ENCODE measurements around the gene SPRED2. TPM values are rescaled to one million over a fixed set of nuclear protein-coding genes. Genes with fewer than 3 reads are reported as not detected.
A peak's percentile ranks its signal among the peaks of the same experiment; 100 is the strongest.

The SPRED2 gene
- total and polyA plus RNA-seq, 8 donors: 31.5 to 47.1 (median 40.4) TPM

DNA sequence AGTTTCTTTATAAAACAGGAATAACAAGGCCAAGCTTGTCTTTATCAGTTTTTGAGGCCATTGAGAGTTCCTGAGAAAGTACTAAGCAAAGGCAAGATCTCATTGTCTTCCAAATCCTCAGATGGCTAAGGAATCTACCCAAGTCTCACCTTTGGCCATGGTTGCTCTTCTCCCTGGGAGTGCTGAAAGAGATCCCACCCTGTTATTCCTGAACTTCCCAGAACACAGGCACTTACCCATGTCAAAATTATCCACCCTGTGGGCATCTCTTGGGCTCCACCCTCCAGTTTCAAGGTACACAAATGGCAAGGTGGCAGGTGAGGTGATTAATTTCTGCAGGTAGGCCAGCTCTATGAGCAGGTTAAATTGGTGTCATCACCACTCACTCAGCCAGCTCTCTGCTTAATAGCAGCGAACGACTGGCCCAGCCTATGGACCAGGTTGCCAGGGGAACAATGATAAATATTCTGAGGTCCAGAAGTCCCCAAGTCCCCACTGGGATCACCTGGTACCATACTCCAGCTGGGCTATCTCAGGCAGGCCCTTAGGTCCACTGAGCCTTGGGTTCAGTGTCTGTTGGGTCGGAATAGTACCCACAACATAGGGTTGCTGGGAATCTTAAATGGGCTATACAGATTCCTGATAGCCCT lies 2.3 kb upstream of the SPRED2 start:
- ATAC-seq (no peak), DNase-seq (no peak)
- no peaks in the 10 kb centered on the region for H3K27me3 ChIP-seq
- H3K27ac ChIP-seq: peak overlapping the region in 1 of 2 donors; percentile 98
- TF ChIP-seq CTCF (IDR thresholded peaks at IDR 0.05): no peak
- H3K9me3 ChIP-seq: no peaks in the 10 kb centered on the region
- H3K4me3 ChIP-seq: peak overlapping the region in 1 of 2 donors; percentile 60
- H3K36me3 ChIP-seq: no peaks in the 10 kb centered on the region
- H3K4me1 ChIP-seq: peaks cover 19 to 42% of the 10 kb centered on the region in 2 donors
- intact Hi-C loops (cut with DNase I): loop anchor here in 1 of 2 donors (10.0 kb wide), 1 partner anchor 160 kb away; no protein-coding TSS in a partner anchor

DNA sequence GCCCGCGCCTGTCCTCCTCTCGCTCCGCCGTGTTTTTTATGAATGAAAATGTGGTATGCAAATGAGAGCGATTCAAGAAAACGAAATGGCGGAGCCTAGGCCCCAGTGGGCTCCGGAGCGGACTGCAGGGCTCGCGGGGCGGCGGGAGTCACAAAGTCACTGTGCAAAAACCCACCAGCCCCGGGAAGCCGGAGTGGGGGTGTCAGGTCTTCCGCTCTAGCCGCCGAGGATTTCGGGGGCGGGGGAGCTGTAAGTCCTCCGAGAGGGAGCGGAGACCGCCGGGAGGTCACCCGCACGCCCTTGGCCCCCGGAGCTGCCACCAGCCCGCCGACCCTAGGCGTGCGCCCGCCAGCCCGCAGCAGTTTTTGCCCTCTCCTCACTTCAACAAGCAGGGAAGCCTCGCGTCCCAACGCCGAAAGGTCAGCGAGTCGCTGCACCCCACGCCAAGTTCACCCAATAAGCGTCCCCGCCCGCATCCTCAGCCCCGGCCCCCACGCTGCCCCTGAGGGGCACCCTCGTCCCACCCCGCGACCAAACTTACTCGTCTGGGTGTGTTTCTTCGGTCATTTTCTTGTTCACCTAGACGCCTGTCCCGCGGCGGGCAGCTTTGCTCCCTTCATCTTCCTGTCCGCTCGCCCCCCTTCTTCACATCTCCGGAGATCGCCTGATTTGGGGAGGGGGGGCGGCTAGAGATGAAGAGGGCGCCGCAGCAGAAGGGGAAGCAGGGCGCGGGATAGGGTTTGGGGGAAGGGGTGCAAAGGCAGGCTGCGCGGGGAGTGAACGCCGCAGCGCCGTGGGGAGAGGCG lies 775 bp downstream of the SPRED2 start:
- Histone ChIP-seq H3K4me1 (peaks cover 11 to 37% of the 10 kb centered on the region in 2 donors), H3K4me3 (peak overlapping the region; percentile 72 to 95), H3K9me3 (no peaks in the 10 kb centered on the region), H3K27me3 (no peaks in the 10 kb centered on the region), H3K27ac (peak overlapping the region; percentile 85 to 86), H3K36me3 (no peaks in the 10 kb centered on the region)
- intact Hi-C loops (cut with DNase I): loop anchor here in 1 of 2 donors (10.0 kb wide), 1 partner anchor 157 kb away; no protein-coding TSS in a partner anchor
- DNase-seq (peak; percentile 52 to 87 (median 59)), ATAC-seq (peak; percentile 1)
- no peak for TF ChIP-seq CTCF (IDR thresholded peaks at IDR 0.05)

DNA sequence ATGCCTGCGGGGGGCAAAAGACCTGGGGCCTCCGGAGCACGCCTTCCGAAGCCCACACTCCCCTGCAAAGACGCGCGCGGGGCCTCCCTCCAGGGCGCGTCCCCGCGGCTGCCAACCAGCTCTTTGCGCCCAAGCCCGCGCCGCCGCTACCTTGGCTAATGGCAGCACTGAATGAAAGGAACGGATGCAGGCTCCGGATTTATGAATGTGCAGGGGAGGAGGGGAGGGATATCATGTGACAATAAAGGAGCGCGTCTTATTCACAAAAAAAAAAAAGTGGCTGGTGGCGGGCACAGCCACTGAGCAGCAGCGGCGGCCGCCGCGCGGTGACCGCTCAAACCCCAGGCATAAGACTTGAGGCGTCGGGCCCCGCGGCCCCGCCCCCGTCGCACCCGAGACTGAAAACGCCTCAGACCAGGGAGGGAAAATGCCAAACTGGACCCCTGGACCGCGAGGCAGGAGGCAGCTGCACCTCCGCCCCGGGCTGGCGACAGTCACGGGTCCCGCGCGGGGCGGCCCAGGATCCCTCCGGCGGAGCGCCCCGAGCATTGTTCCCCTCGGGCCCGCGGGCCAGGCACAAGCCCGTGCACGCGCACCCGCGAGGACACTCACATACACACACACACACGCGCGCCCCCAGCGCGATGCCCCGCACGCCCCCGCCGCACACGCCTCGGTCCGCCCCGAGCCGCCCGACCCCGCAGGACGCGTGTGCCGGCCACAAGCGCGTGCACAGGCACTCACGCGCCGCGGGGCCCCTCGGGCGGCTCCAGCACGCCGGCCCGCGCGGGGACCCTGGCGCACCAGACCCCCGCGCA lies 1.6 kb downstream of the SPRED2 start:
- H3K36me3 ChIP-seq: no peaks in the 10 kb centered on the region
- peak; percentile 19 for ATAC-seq
- no peaks in the 10 kb centered on the region for H3K27me3 ChIP-seq
- peak overlapping the region; percentile 85 to 86 for H3K27ac ChIP-seq
- DNase-seq: peak; percentile 60 to 91 (median 67)
- intact Hi-C loops (cut with DNase I): loop anchor here in 1 of 2 donors (10.0 kb wide), 1 partner anchor 156 kb away; no protein-coding TSS in a partner anchor
- no peaks in the 10 kb centered on the region for H3K9me3 ChIP-seq
- peaks cover 11 to 34% of the 10 kb centered on the region in 2 donors for H3K4me1 ChIP-seq
- no peak for TF ChIP-seq CTCF (IDR thresholded peaks at IDR 0.05)
- peak overlapping the region; percentile 72 to 95 for H3K4me3 ChIP-seq

DNA sequence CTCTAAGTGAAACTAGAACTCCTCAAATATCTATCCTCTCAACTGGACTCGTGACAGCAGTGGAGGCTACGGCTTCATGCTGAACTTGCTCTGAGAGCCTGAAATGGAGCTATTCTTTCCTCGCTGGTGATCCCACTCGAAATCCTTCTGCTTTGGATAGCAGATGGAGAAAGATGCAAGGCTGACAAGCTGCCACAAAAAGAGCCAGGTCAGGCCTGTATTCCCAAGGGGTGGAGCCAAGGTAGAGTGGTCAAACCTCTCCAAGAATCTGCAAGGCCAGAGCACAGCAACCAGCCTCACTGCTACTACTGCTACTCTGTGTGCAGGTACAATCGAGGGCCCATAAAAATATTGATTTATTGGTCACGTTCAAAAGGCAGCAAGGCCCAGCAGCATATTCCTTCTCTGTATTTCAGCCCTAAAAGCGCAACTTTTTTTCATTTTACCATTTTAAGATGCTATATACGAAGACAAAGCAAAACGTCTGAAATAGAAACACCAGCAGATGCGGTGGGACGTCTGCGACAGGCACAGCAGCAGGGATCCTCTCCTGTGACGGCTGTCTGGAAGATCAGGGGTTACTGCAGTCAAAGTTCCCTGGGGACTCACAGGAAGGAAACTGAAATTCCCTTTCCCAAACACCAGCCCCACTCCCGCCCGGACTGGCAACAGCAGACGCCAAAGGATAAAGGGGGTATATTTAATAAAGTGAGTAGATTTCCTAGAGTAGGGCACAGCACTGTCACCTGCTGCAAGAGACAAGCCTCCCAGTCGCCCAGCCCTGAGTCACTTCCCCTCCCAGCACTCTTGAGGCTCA lies 2.4 kb downstream of the SPRED2 start:
- ATAC-seq: peak; percentile 28
- H3K4me1 ChIP-seq: peaks cover 5 to 28% of the 10 kb centered on the region in 2 donors
- no peaks in the 10 kb centered on the region for H3K36me3 ChIP-seq
- no peaks in the 10 kb centered on the region for H3K27me3 ChIP-seq
- DNase-seq: no peak
- intact Hi-C loops (cut with DNase I): loop anchor here in 1 of 2 donors (10.0 kb wide), 1 partner anchor 155 kb away; no protein-coding TSS in a partner anchor
- peak overlapping the region; percentile 72 to 95 for H3K4me3 ChIP-seq
- H3K9me3 ChIP-seq: no peaks in the 10 kb centered on the region
- no peak for TF ChIP-seq CTCF (IDR thresholded peaks at IDR 0.05)
- peak overlapping the region; percentile 85 to 86 for H3K27ac ChIP-seq

Data from left lung (tissue), 10 donors.